NCI-H748 (cell line): ENCODE measurements around the gene KIF13A.
"Not testable (repeated sequence)": the region's sequence is repeated elsewhere in the genome, so short reads cannot be mapped to it uniquely, and the experiment has no call there.

ENCODE experiments used
- DNase-seq: peaks from one replicate; lab custom pipeline; 2025; ENCODE audit not compliant: unreplicated experiment; lab: John Stamatoyannopoulos, UW

The KIF13A gene

DNA sequence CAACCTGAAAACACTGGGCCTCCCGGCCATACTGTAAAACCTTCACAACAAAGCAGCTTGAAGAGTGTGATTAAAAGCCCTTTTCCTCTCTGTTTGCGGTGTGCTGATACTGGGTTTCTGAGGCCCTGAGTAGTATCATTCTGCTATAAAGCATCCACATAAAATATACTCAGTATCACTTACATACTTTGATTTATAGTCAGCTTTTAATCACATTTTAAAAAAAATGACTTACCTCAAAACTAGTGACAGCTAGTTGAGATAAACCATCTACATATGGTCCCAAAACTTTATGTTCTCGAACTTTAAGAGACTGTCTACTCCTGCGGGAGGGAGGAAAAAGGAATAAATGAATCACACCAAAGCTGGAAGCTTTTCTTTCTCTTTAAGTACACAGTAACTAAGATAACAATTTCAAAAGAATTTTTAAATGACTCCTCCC, 135.7 kb downstream of the KIF13A start:
- DNase-seq: no peak

- DNase-seq: no peak
Measured at GRCh38 chr6:17851001-17851719, 136.3 kb downstream of the KIF13A start.

GRCh38 chr6:17850281-17850680, 137.2 kb downstream of the KIF13A start:
- no peak for DNase-seq

- DNase-seq: no peak
Measured at GRCh38 chr6:17847203-17847760, 140.2 kb downstream of the KIF13A start.

DNA sequence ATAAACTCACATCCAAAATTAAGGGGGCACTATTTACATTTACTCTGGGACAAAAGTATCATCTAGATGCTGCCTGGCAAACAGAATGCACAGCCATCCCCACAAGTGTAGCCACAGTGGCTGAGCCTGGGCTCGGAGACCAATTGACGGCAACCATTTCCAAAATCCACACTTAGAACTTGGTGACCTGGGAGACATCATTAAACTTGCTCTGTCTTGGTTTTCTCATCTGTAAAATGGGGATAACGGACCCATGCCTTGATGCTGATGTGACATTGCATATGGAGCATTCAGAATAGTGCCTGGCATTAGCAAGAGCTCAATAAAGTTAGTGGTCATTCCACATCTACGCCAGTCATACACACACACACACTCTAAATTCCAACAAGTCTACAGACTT, 140.7 kb downstream of the KIF13A start:
- DNase-seq: no peak

- DNase-seq: no peak
Measured at GRCh38 chr6:17845598-17845997, 141.8 kb downstream of the KIF13A start.

DNA sequence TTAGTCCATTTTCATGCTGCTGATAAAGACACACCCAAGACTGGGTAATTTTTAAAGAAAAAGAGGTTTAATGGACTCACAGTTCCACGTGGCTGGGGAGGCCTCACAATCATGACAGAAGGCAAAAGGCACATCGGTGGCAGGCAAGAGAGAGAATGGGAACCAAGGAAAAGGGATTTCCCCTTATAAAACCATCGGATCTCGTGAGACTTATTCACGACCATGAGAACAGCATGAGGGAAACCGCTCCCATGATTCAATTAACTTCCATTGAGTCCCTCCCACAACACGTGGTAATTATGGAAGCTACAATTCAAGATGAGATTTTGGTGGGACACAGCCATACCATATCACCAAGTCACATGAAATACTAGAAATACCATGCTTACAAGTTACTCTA, 142.5 kb downstream of the KIF13A start:
- not testable (repeated sequence) for DNase-seq

- DNase-seq: no peak
Measured at GRCh38 chr6:17842934-17843821, 144.3 kb downstream of the KIF13A start.

GRCh38 chr6:17842014-17842776, 145.2 kb downstream of the KIF13A start:
- no peak for DNase-seq

- no peak for DNase-seq
Measured at GRCh38 chr6:17839513-17840223, 147.8 kb downstream of the KIF13A start.

- DNase-seq: no peak
Measured at GRCh38 chr6:17836293-17836692, 151.1 kb downstream of the KIF13A start.

- no peak for DNase-seq
Measured at GRCh38 chr6:17835784-17836183, 151.7 kb downstream of the KIF13A start.

GRCh38 chr6:17831135-17831534, 156.3 kb downstream of the KIF13A start:
- DNase-seq: no peak

DNA sequence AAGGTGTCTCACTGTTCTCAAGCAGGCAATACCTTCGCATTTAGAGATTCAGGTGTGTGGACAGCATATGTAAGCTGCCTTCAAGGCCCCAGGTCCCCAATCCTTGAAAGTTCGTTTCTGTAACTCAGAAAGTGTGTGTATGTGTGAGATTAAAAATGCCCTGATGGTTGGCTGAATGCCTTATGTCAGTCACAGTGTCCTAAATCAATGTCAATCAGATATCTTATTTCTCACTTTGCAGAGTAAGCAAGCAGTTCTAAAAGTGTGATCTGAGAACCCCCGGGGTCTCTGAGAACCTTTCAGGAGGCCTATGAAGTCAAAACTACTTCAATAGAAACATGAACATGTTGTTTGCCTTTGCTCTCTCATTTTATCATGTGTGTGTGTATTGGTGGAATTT, 157.5 kb downstream of the KIF13A start:
- DNase-seq: no peak

- DNase-seq: no peak
Measured at GRCh38 chr6:17828149-17828548, 159.3 kb downstream of the KIF13A start.

GRCh38 chr6:17826301-17826700, 161.1 kb downstream of the KIF13A start:
- DNase-seq: no peak

DNA sequence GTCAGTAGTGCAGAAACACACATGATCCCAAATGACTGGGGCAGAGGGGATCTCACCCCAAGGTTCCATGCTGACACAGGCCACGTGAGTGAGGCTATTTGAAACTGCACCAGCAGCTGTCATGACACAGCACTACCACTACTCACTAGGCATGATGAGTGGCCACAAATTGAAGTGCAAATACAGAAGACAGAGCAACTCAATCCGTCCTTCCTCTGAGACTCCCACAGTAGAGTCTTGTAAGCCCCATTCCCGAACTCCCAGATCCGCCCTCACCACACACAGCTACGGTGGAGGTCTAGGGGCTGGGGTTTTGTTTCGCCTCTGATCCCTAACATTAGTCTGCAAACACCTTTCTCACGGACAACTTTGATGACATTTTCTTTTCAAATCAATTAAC, 167.4 kb downstream of the KIF13A start:
- DNase-seq: peak; percentile 57

- DNase-seq: no peak
Measured at GRCh38 chr6:17817763-17818162, 169.7 kb downstream of the KIF13A start.

DNA sequence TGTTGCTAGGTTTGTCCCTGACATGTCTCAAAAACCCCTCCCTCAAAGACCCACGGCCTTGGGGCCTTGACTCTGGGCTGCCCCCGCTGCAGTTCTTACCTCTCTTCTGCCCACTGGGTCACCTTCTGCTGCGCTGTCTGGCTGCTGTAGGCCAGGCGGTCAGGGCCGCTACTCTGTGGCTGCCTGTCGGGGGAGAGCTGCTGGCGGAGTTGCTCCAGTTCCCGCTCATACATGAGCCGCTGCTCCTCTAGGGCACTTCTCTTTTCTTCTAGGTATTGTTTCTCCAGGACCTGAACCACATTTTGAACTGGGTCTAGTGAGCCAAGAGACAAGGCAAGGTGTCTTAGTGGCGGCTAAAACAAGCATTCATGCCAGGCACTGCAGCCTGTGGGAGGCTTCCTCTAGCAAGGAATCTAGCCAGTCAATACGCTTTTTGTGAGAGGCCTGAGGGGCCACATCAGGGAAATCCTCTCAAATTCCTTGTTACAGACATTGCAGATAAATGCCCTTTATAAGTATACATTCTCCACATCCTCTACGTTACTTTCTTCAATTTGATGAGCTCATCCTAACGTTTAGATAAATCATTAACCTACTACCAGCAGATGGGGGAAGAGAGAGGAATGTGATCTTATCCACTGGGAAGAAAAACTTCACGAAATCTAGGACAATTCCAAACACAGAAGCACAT, 170.4 kb downstream of the KIF13A start:
- DNase-seq: no peak

GRCh38 chr6:17813542-17813941, 173.9 kb downstream of the KIF13A start:
- no peak for DNase-seq
